GM18505 (cell line): ENCODE measurements around the gene POU3F2.

Experiments used
- ATAC-seq: cut with Tn5 transposase; IDR thresholded peaks from one replicate; pipeline ENCODE4 v1.9.1; 2021; ENCODE audit not compliant: unreplicated experiment
- POLR2A ChIP-seq: IDR thresholded peaks from 4 replicates; pipeline ENCODE4 v1.6.1; 2011; ENCODE audit warnings: borderline replicate concordance; ENCODE audit not compliant: insufficient read depth, insufficient read length; ENCODE audit errors: extremely low read depth

POU3F2 gene

GRCh38 chr6:98833307-98834059 is 891 bp upstream of the POU3F2 start:
- no peak for TF ChIP-seq POLR2A
- no peak for ATAC-seq

DNA sequence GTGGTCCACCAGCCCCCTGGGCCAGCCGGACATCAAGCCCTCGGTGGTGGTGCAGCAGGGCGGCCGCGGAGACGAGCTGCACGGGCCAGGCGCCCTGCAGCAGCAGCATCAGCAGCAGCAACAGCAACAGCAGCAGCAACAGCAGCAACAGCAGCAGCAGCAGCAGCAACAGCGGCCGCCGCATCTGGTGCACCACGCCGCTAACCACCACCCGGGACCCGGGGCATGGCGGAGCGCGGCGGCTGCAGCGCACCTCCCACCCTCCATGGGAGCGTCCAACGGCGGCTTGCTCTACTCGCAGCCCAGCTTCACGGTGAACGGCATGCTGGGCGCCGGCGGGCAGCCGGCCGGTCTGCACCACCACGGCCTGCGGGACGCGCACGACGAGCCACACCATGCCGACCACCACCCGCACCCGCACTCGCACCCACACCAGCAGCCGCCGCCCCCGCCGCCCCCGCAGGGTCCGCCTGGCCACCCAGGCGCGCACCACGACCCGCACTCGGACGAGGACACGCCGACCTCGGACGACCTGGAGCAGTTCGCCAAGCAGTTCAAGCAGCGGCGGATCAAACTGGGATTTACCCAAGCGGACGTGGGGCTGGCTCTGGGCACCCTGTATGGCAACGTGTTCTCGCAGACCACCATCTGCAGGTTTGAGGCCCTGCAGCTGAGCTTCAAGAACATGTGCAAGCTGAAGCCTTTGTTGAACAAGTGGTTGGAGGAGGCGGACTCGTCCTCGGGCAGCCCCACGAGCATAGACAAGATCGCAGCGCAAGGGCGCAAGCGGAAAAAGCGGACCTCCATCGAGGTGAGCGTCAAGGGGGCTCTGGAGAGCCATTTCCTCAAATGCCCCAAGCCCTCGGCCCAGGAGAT is 1.0 kb downstream of the POU3F2 start:
- no peak for ATAC-seq
- TF ChIP-seq POLR2A: no peak

GRCh38 chr6:98836025-98836961 is 1.9 kb downstream of the POU3F2 start:
- no peak for ATAC-seq
- no peak for TF ChIP-seq POLR2A

DNA sequence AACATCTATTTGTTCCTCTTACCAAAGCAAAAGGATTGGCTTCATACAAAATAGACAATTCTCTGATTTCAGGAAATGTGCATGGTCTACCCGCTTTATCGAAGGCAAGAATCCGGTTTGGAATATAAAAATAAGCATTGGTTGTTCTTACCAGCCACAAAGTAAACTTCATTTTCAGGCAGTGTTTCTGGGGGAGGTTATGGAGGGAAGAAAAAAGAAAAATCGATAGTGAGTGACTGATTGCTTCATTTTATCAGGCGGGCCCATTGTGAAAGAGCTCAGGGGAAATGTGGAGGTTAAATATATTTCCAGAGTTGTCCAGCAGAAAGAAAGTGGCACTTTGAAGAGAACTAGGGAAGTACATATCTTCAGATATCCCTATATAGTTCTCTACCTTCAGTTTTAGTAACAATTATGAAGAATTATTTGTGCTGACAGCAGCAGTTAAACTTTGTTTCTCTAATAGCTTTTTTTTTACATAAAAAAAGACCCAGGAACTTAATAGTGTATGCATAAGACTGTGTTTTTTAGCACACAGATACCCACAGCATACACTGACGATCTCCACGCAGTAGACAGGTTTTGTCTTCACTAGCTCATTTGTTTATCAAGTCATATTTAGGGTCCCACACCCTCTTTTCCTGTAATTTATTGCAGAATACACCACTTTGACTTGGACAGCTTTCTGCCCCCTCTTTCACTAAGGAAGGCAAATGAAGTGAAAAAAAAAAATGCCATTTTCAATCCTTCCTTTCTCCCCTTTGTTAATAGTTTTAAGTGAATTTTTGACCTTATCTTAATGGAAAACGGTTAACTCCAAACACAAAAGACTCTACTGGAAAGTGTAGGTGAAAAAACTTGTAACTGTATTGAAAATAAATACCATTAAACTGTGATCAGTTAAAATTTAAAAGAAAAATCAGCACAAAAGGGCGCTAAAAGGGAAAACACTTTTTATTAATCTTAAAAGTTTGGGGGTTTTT is 2.9 kb downstream of the POU3F2 start:
- ATAC-seq: no peak
- TF ChIP-seq POLR2A: no peak

DNA sequence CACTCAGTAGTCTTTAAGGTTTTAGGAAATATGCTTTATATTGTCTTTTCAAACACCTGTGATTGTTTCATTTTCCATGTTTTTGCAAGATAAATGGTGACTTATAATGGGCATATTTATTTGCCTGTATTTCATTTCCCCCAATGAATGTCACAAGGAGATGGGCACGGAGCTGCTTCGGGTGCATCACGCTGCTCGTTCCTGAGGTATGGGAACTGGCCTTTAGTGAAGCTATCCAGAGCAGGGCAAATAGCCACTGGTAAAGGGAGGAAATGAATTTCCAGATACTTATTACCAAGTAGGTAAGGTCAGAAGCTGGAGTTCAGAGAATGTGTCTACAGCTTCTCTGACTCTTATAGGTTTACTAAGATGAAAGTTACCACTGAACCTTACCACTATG is 3.7 kb downstream of the POU3F2 start:
- TF ChIP-seq POLR2A: no peak
- no peak for ATAC-seq

- TF ChIP-seq POLR2A: no peak
- no peak for ATAC-seq
Observed at GRCh38 chr6:98838975-98839374, 4.6 kb downstream of the POU3F2 start.

GRCh38 chr6:98839781-98840361 is 5.5 kb downstream of the POU3F2 start:
- no peak for ATAC-seq
- no peak for TF ChIP-seq POLR2A

GRCh38 chr6:98840385-98840784 is 6.0 kb downstream of the POU3F2 start:
- no peak for TF ChIP-seq POLR2A
- no peak for ATAC-seq

- no peak for ATAC-seq
- no peak for TF ChIP-seq POLR2A
Observed at GRCh38 chr6:98840996-98841513, 6.7 kb downstream of the POU3F2 start.

DNA sequence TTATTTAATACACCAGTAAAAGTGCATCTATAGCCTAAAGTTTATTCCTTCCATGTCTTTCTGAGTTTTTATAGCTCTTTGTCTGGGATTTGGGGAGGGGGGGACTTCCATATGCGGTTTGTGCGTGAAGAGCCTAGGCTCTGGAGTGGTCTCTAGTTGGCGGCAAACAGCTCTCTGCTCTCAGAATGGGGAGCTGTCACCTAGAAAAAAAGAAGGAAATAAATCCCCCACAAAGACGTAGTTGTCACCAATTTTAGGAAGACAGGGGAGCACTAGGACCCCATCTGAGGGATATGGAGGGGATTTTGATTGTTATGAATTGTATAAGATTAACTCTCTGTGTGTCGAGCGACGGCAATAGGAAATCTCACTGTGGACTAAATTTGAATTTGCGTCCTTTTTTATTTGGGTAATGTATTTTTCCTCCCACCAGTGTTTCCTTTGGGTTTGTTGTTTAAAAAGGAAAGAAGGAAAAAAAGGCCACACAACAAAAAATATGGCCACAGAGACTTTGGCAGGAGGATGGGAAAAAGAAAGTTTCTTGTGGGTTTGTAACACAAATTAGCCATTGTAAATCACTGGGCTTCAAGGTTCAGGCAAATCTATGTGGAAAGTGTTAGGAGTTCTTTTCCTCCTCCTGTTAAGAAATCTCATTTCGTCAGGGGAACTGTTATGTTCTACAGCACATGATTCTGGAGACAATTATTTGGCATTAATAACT is 7.4 kb downstream of the POU3F2 start:
- no peak for TF ChIP-seq POLR2A
- ATAC-seq: no peak
